Measurements from ENCODE around the gene FOXD4L1. TPM values are rescaled to one million over a fixed set of nuclear protein-coding genes. Genes with fewer than 3 reads are reported as not detected.

The FOXD4L1 gene
- 0.15 TPM in 1 of 2 replicates, not detected in the other for total RNA-seq

GRCh38 chr2:113498365-113498764 is at the start of gene FOXD4L1:
FOXD4L1 (plus strand) TSS chr2:113498665; CDS start chr2:113499257, 592 bp downstream.

Other genes starting within 250 kb of the FOXD4L1 start
- gene PAX8, start 219.7 kb upstream of the FOXD4L1 start, total RNA-seq, result 1.9 and 3.0 TPM in 2 replicates
- gene ZNG1B, start 61.0 kb upstream of the FOXD4L1 start, total RNA-seq, result 13.7 and 14.7 TPM in 2 replicates
- 6.3 and 13.3 TPM in 2 replicates for gene RABL2A, start 128.6 kb downstream of the FOXD4L1 start, total RNA-seq

Data from cardiac ventricle fibroblast (primary cell).